C4-2B (cell line): ENCODE measurements around the gene AIP.

Experiments
- CTCF ChIP-seq: fragments of 450-650 bp; conservative IDR thresholded peaks from 2 replicates; pipeline ENCODE4 v1.5.1; 2017; ENCODE audit warnings: mild to moderate bottlenecking
- ZFX ChIP-seq: fragments of 450-650 bp; IDR thresholded peaks from 2 replicates; pipeline ENCODE4 v1.6.1; 2017

- TF ChIP-seq CTCF (no peak), ZFX (no peak)
These were observed 38.3 kb downstream of the AIP start for GRCh38 chr11:67520856-67521824.
